SIG-M5 treated with dmso at 0.1 percent for 504 hours (cell line): ENCODE measurements around the gene LAMB1.
"Not testable (repeated sequence)": the region's sequence is repeated elsewhere in the genome, so short reads cannot be mapped to it uniquely, and the experiment has no call there.

ENCODE experiments used
- DNase-seq: peaks from one replicate; lab custom pipeline; 2025; ENCODE audit not compliant: unreplicated experiment; lab: John Stamatoyannopoulos, UW

The LAMB1 gene

DNA sequence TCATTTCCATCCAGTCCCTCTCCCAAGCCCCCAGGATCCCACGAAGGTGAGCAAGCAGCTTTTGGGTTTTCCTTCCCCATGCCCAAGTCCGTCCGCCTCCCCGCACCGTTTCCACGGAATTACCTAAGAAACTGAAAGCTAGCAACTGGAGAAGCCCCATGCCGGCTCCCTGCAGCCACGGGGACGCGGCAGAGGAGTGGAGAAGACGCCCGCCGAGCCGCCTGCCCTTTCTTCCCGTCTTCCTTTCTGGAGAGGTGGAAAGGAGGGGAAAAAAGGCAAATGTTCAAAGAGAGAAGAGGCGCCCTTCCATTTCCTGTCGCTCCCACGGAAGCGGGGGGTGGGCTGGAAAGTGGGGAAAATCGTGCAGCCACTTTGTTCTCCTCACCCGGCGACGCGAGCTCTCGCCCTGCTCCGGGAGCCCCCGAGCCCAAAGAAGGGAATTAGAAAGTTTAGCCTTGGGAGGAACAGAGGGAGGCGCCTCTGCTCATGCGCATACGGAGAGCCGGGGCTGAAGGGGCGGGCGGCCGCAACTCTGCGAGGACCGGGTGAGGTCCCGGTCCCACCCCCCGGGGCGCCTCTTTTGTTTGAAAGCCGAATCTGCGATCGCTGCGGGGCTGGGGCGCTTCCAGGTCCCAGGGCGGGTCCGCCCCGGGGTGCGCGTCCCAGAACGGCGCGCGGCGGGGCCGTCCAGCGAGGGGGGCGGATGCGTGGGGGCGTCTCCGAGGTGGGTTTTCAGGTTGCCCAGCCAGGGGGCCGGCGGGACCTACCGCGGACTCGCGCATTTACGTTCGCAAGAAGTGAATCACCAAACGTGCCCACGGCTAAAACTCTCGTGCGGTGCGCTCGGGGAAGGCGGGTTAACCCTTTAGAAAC, at the start of gene LAMB1:
Gene LAMB1, minus strand, starts transcription at position 436 of the 873 bp plus-strand sequence. Its CDS starts 276 bp downstream, at position 160.
- DNase-seq: no peak

DNA sequence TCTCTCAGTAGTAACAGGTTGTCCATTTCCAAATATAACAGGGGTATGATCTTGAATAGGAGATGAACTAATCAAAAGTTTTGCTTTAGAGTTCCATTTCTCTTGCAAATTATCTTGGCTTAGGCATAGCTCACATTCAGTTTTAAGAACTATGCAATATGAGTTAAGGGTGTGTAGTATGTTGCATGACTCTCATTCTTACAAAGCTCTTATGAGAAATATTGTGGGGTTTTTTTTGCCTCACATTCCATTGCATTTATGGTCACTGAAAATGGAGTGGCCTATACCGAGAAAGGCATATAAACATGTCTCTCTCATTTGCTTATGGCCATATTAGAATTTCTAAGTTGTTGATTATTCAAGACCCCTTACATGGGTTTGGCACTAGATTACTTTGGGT, 48.5 kb upstream of the LAMB1 start:
- no peak for DNase-seq

DNA sequence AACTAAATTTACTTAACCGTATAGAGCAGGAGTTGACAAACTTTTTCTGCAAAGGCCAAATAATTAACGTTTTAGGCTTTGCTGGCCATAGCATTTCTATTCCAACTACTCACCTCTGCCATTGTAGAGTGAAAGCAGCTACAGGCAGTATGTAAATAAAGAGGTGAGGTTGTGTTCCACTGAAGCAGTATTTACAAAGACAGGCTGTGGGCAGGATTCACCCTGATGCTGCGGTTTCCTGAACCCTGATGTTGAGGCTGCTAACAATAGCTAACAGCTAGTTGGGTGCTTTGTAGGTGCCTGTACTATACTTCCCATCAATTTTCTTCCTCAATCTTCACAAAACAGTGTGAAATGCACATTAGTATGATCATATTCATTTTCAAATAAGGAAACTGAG, 47.0 kb upstream of the LAMB1 start:
- DNase-seq: no peak

DNA sequence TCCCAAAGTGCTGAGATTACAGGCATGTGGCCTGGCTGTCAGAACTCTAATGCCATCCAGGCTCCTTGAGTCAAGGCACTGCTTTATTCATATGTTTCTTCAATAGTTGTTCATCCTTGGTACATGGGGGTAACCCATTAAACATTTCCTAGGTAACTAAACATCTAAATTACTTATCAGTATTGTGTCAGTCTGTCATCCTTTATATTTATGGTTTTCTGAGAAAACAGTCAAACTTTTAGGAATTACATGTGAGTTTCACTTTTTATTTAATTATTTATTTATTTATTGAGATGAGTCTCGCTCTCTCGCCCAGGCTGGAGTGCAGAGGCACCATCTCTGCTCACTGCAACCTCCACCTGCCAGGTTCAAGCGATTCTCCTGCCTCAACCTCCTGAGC, 45.5 kb upstream of the LAMB1 start:
- no peak for DNase-seq

DNA sequence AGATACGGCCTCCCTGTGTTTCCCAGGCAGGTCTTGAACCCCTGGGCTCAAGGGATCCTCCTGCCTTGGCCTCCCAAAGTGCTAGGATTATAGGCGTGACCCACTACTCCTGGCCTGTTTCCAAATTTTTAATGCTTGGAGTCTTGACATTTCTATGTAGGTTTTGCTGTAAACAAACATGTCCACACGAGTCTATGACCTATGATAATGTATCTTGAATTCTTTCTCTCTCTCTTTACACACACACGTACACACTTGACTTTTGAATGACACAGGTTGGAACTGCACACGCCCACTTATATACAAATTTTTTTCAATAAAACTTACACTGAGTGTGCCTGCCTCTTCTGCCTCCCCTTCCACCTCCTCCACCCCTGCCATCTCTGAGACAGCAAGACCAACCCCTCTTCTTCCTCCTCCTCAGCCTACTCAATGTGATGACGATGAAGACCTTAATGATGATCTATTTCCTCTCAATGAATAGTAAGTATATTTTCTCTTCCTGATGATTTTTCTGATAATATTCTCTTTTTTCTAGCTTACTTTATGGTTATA, 44.1 kb upstream of the LAMB1 start:
- no peak for DNase-seq

DNA sequence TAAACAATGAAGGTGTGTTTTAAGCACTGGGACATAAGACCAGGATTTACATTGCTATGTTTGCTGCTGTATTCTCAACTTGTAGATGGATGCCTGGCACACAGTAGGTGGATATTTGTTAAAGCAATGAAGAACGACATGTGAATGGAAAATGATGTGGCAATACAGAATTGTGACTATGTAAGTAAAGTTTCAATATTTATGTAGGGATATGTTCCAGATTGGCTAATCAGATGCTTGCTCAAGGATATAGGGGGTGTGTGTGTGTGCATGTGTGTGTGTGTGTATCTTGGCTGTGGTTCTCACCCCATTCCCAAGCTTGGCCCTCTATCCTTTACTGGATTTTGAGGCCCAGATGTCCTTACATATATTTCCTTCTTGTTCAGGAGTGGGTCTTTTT, 42.7 kb upstream of the LAMB1 start:
- DNase-seq: no peak

DNA sequence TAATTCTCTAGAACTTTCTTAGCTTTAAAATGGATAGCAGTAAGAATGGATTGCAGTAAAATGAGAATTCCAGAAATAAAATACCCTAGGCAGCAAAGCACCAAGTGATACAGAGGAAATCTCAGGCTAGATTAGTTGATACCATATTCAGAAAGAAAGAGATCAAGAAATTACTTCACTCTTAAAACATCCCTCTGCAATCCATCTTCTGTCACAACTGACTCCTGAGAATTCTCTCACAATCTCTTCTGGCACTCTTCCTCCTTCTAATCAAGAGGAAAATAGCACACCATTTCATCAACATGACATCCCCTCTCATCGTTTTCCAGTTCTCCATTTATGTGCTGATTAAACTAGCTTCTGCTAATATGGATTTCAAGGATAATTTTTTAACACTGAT, 42.2 kb upstream of the LAMB1 start:
- no peak for DNase-seq

DNA sequence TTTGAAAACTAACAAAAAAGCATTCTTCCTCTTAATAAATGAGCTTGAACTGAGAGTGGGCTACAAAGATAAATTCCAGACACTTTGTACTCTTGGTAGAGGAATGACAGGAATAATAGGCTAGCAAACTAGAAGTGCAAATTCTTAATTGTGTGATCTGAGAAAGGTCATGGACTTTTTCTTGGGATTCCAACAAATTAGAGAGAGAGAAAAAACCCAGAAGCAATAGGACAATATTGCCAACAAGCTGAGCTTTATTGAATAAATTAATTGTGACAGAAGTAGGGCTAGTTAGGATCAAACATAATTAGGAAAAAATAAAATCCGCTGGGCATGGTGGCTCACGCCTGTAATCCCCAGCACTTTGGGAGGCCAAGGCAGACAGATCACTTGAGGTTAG, 41.4 kb upstream of the LAMB1 start:
- DNase-seq: no peak

DNA sequence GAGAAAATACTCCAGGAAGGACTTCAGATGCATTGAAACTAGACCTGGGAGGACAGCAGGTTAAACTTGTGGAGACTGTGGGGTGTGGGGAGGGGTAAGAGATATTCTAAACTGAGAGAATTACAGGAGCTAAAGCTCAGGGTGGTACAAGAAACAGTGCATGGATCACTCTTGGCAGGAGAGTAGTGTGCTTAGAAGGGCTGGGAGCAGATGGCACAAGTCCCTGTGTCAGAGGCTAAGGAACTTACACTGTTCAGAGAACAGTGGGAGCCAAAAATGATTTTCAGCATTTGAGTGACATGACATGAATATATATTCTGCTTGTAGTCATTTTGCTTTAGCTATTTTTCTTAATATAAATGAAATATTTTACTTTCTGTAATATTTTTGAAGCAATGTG, 36.0 kb upstream of the LAMB1 start:
- DNase-seq: no peak

DNA sequence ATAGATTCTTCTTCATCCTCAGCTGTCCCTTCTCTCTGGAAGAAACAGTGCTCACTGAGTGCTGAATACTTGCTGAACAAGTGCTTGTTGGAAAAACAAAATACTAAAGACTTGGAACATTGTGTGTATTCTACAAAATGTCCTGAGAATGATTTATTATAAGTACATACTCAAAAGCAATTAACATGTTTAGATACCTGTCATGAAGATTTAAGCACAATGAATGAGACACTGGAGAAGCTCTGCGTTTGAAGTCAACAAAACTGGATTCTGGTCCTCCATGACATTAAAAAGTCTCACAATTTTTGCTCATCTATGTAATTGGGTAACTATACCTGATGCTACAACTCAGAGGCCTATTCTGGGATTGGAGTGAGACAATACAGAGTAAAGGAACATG, 34.8 kb upstream of the LAMB1 start:
- no peak for DNase-seq

DNA sequence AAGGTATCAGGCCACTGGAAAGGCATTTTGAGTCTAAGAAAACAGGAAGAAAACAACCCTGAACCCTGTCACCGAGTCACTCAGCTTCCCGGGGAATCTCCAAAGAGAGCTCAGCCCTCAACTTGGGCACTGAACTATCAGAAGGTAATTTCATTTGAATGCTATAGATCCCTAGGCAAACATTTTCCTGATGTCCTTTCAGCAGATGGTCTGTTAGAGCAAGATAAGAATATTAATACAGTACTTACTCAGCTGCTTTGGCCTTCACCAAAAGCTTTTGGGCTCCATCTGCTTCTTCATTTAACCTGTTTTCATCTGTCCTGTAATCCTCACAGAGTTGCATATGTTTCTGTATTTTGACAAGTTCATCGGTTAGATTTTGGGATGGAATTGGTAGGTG, 34.2 kb upstream of the LAMB1 start:
- no peak for DNase-seq

DNA sequence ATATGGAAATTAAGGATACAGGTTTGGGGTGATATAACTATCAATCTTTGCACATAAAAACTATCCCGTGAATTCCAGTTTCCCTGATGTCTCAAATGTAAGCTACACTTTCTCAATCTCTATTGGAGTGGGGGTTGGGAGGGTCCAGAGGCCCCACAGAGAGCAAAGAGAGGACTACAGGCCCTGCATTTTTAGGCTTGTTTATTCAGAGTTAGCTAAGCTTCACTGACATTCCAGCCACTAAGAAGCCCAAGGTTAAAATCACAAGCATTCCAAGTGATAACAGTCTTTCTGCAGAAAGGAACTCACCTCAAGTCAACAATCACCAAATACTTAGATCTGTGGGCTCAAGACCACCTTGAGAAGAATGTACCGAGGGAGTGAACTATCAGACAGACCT, 31.6 kb upstream of the LAMB1 start:
- DNase-seq: no peak

DNA sequence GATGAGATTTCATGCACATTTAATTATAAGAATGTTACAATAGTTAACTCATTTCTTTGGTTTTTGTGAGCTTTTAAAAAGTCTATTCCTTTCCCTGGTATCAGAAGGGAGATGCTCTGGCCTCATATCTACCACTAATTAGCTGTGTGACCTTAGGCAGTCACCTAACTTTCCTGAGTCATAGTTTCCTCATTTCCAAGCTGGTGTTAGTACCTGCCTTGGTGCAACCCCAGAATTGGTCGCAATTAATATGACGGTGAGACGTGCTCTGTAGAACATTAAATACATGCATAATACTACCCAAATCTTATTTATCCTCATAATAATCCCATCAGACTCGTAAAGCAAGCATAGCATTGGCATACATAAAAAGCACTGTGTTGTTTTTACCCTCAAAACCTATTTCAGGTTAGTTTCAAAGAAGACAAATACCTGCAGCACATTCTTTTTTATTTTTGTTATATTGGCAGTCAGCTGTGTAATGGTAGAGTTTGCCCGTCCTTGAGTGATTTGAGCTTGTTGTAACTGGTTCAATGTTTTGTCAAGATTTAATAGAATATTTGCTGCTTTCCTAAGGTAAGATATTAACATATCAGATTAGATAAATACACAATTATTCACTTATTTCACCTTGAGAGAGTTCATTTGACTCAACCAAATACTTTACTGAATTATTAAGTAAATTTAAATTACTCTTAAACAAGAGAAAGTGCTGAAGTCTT, 31.0 kb upstream of the LAMB1 start:
- no peak for DNase-seq

DNA sequence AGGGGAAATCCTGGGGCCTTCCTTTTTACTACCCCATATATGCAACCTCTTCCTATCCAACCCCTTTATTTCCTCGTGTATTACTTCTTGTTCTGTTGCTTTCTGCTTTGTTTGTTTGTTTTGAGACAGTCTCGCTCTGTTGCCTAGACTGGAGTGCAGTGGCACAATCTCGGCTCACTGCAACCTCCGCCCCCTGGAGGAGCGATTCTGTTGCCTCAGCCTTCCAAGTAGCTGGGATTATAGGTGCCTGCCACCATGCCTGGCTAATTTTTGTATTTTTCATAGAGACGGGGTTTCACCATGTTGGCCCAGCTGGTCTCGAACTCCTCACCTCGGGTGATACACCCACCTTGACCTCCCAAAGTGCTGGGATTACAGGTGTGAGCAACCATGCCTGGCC, 30.3 kb upstream of the LAMB1 start:
- DNase-seq: not testable (repeated sequence)

DNA sequence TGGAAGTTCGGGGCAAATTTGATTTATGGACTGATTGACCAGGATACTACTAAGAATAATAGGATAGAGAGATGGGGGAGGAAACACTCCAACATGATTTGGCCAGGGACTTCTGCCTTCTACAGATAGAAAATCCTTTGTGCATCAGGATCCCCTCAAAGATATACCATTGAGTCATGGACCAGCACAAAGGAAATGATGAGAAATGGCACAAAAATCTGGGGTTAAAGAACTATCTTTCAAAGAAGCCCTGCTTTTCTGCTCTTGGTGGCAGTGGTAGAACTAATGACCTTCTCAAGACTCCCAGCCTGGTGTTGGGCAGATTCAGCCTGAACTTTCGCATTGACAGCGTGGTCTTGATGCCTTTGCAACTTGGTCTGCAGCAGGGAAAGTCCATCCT, 27.6 kb upstream of the LAMB1 start:
- DNase-seq: no peak

DNA sequence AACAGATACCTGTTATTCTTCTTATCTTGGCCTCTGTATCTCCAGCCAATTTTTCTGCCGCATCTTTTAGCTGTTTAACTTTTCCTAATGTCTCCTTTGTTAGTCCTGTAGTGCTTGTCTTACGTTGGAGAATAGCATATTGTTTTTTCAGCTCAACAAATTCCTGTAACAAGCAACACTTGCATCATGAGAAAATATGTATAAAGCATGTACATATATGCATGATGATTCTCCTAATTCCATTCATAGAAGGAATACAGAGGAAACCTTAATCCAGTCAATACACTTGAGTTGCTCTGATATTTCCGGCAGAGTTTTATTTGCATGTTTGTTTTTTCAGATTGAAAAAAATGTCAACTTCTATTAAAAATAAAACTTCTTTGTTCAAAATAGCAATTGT, 26.1 kb upstream of the LAMB1 start:
- no peak for DNase-seq

DNA sequence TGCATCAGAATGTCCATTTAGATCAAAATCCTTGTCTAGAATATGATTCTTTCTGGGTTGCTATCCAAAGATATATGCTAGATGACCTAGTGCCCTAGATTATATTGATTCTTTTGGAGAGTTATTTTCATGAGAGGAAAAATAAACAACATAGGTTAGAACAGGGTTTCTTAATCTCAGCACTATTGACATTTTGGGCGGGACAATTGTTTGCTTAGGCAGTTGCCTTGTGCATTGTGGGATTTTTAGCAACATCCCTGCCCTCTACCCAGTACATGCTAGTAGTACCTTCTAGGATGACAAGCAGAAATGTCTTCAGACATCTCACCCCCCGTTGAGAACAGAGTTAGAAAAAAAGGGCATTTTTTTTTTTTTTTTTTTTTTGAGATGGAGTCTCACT, 25.1 kb upstream of the LAMB1 start:
- peak; percentile 14 for DNase-seq

DNA sequence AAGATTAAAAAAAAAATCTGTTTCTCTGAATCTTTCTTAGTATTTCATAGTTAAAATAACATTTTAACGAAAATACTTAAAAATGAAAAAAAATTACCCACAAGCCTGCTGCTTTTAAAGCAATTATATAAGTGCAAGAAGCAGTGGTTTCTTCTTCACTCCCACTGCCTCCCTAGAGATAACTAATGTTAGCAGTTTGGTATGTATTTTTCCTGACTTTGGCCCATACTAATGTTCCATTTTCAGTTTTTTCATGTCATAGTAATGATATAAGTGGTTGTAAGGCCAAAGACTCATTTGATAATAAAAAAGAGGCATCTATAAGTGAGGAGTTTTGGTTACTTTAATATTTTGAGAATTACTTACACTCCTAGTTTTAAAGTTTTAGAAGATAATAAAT, 24.3 kb upstream of the LAMB1 start:
- no peak for DNase-seq

DNA sequence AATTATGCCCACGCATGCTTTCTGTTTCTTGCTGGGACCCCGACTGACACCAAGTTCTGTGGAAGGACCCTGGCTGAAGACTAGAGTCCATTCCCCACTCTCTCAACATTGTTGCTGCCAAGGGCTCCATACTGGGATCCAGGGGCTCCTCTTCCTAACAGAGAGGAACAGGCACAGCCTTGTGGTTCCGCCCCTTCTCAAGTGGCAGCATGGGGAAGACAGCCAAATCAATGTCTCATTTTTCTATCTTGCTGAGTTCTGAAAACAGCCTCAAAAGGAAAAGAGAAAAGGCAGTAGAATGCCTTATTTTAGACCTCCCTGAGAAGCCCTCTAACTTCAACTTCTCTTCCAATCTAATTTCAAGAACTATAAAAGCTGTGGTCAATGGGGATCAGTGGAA, 23.7 kb upstream of the LAMB1 start:
- no peak for DNase-seq

DNA sequence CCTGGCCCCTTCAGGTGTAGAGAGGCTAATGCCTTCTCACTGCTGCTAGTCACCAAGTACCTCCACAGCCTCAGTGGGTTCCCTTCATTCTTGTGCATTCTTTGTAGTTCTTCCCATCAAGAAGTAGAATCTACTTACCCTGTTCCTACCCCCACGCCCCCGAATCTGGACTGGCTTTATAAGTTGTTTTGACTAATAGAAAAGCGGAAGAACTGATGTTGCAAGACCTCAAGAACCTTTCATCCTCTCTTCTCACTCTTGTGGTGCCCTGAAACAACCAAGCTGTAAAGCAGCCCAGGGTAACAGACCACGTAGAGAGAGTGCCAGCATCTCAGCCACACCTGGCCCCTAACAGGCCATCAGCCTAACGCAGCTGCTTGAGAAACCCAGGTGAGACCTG, 23.2 kb upstream of the LAMB1 start:
- DNase-seq: peak; percentile 59

DNA sequence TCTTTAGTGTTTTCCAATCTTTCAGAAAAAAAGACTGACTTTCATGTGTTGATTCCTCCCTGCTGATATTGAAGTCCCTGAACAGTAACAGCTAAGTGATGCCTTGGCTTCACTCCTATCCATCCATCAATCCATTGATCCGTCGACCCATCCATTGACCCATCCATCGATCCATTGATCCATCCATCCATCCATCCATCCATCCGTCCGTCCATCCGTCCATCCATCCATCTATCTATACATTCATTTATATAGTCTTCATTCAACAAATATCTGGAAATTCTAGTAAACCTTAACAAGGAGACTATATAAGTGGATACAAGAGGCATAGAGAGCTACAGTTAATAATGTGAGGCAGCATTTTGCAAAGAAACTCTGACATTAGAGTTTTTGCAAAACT, 21.6 kb upstream of the LAMB1 start:
- DNase-seq: no peak

DNA sequence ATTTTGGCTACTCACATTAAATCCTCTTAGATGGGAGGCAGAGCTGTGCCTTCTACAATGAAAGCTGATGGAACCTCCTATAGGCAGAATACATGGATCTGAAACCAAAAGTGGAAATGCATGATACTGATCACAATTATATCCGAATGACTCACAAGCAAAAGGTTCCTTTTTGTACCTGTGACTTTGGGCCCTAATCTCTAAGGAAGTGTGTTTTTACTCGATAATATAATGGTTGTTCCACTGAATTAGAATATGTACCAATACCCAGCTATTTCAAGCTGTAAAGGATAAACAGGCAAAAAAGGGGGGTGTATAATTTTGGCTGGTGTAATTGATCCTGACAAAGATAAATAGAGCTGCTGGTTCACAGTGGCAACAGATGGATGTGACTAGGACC, 17.6 kb upstream of the LAMB1 start:
- no peak for DNase-seq
